M059J (cell line): Measurements from ENCODE around the gene AGAP1. TPM values are rescaled to one million over a fixed set of nuclear protein-coding genes. Genes with fewer than 3 reads are reported as not detected.

Source experiments
- DNase-seq: peaks from one replicate; pipeline ENCODE4 v3.0.0-alpha.2; 2012; ENCODE audit warnings: low read depth
- total RNA-seq: library from RNA; depleted of rRNA; stranded (reverse); fragments of >200 nt; shearing (Covaris generic); gene quantifications from 2 replicates; pipeline ENCODE4 v1.2.3, GENCODE V29; 2014

The AGAP1 gene
- total RNA-seq, 1 experiment from 2014 or later, result 8.7 TPM

DNA sequence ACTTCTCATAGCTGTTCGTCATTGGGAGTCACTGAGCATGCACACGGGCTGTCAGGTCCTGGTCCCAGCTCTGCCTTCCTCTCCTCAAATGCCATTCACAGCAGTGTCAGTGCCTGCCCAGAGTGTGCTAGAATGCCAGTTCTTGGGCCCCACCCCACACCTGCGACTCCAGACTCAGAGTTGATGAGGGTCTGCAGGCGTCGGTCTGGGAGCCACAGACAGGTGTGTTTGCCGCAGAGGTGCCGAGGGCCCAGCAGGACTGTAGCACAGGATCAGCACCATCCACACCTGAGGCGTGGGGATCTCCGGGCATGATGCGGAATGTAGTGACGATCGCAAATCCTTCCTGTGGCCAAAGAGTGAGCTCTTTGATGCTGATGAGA is 56.5 kb downstream of the AGAP1 start:
- DNase-seq, result no peak

DNA sequence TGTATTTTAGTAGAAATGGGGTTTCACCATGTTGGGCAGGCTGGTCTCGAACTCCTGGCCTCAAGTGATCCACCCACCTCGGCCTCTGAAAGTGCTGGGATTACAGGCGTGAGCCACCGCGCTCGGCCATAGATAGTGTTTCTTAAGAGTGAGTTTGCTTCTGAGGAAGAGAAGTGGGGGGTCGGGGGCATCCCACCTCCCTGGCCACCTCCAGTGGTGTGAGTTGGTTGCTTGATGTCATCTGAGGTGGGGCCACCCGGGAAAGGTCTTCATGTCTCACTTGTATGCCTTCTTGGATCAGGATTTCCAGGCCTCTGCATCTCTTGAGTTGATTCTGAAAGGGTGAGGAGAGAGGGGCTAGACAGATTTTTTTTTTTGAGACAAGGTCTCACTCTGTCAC is 57.1 kb downstream of the AGAP1 start:
- DNase-seq, result no peak

DNA sequence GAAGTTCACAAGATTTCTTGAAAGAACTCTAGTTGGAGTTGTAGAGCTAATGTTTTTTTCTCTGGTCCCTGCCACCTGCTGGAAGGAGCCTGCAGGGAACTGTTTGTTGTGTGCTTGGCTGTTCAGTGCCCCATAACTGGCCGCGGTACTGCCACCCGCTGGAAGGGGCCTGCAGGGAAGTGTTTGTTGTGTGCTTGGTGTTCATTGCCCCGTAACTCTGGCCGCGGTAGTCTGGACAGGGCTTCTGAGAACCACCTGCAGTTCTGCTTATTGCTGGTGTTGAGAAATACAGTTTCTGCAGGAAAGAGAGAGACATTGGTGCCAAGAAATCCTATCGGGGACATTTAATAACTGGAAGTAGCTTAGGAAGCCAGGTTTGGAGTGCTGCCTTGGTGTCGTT is 58.1 kb downstream of the AGAP1 start:
- peak; percentile 61 for DNase-seq

DNA sequence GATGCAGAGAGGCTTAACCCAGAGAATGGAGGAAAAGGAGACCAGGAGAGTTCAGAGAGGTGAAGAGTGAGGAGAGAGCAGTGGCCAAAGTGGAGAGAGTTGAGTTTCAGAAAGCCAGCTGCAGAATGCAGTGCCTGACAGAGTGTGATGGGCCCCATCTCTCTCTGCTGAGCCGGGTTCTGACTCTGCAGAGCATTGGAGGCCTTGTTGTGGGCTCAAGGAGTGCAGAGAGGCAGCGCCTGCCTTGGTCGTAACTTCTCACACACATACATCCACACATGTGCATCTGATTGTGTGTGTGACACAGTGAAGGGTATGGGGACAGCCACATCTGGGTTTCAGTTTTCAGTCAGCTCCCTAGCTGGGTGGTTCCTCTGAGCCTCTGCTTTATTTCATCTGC is 58.8 kb downstream of the AGAP1 start:
- no peak for DNase-seq

DNA sequence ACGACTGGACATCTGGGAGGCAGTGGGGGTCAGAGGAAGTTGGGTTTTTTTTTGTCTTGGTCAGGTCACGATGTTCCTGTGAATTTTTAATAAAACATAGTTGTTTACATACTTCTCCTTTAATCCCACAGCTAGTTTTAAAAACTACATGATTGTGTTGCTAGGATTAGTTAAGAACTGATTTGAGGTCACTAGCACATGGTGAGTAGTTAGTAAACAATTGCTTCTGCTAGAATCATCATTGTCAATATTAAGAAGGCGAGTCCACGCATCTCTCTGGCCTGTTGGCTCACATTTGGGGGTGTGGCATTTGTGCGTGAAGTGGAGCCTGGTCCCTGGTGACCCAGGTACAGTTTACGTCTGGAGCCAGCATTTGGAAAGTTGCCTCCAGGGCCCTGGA is 59.4 kb downstream of the AGAP1 start:
- no peak for DNase-seq

DNA sequence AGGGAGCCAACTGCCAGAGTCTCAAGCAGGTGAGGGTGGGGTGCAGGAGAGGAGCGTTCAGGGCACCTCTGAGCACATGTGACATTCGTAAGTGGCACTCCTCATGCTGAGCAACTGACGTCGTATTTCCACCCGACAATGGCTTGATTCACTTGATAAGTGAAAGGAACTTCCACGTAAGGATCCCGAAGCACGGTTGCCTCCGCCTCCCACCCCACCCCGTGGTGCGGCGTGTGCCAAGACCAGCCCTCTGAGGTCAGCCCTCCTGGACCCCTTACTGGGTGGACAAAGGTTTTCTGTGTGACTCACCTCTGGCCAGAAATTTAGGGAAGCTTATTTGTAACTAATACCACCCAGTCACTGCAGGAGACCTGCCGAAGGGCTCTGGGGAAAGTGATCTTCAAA is 59.9 kb downstream of the AGAP1 start:
- peak; percentile 7 for DNase-seq

DNA sequence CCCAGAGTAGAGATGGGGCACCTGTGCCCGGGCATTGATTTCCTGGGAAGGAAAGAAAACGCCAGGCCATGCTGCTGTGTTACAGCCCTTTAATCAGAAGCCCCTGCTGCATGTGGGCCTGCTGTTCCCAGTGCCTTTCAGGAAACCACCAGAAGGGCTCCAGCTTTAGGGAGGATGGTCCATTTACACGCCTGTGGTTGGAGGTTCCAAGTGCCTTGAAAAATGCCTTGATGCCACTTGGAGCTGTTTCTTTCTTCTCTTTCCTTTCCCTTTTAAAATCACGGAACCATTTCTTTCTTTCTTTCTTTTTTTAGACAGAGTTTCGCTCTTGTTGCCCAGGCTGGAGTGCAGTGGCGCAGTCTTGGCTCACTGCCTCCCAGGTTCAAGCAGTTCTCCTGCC is 60.5 kb downstream of the AGAP1 start:
- DNase-seq, result no peak

DNA sequence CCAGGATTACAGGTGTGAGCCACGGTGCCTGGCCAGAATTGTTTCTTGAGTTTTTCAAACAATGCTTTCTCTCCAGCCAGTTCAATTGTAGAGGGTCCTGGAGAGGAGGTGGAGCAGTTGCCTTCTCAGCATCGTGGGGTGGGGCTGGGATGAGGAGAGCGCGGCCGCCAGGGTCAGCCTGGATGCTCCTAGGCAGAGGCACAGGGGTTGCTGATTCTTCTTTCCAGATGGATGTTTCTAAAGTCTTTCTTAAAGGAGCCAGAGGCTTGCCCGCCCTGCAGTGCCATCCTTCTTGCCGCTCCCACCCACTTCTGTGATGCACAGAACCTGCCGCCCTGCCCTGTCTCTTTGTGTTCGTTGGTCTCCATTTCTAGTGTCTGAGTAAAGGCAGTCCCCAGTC is 61.1 kb downstream of the AGAP1 start:
- no peak for DNase-seq

DNA sequence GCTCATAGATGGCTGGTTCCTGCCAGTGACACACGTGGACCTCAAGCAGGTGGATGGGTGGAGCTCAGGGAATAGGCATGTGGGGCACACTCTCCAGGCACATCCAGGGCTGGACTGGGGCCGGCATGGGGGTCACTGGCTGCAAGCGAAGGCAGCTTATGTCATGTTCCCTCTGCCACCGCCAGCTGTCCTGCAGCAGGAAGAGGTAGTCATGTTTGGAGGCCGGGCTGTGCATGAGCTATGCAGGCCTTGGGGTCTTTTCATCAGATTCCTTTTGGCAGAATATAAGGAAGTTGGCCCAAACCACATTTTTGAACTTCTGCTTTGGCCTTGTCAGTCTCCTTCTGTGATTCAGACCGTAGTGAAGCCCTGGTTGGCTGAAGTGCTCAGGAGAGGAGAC is 61.5 kb downstream of the AGAP1 start:
- DNase-seq, result no peak

DNA sequence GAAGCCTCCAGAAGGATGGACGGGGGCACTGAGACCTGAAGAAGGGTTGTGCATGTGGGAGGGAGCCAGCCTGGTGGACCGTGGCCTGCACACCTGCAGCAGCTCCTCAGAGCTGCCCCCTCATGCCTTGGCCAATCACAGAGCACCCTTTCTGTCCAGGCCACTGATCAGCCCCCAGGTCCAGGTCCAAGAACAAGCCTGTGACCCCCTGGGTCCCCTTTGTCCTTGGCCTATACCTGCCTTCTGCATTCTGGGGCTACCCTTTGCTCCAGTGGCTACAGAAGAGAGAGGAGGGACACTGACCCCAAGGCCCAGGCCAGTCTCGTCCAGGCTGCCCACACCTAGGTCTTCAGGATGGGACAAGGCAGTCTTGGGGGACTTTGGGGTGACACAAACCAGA is 62.2 kb downstream of the AGAP1 start:
- no peak for DNase-seq

DNA sequence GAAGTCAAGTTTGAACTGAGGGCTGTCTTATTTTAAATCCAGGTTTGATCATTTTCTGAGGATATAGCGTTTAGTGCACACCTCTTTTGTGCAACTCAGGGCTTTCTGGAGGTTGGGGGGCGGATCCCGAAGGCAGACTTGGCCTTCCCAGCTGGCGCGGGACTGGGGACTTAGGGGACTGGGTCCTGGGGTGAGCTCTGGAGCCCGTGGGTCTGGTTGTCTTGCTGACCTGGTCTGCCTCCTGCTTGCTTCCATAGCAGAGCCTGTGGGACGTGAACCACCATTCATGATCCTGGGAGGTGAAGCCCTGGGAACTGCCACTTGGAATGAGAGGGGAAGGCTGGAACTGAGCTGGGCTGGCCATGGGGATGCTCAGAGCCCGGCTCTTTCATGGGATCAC is 63.1 kb downstream of the AGAP1 start:
- no peak for DNase-seq

DNA sequence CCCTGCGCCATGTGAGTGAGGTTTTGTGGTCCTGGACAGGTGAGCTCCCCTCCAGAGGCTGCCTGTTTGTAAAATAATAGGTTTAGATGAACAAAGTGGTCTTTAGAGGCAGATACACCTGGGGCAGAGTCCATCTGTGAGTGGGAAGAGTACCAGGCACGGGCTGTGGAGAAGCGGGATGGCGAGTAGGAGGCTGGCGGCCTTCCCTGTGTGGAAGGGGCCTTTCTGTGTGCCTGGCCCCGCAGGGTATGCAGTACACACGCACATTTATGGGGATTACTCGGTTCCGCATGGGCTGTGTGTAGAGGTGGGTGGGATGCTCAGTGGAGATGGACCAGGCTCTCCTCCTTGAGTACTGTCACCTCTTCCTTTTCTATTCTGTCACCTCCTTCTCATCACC is 64.1 kb downstream of the AGAP1 start:
- DNase-seq, result no peak

DNA sequence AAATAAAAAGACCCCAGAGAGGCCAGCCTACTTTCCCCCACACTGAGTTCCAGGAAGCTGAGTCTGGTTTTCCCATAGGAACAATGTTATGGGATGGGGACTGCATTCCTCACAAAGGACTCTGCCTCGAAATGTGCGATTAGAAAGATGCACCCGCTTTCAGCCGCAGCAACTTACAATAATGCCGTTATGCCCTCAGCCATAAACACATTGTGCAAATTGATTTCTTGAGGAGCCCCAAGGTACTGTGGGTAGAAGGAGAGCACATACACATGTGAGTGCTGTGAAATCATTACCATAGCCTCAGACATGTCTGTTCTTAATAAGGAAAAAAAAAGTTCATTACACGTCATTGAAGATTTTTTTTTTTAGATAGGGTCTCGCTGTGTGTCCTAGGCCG is 64.7 kb downstream of the AGAP1 start:
- no peak for DNase-seq

DNA sequence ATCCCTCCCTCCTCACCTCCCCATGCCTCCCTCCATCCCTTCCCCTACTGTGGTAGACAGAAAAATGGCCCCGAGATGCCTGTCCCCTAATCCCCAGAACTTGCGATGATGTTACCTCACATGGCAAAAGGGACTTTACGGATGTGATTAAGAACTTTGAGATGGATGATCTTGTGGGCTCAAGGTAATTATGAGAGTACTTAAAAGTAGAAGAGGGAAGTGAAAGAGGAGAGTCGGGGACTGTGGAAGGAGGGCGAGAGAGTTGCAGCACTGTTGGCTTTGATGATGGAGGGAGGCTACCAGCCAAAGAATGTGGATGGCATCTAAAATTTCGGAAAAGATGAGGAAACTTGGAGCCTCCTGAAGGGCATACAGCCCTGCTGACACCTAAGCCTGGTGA is 66.5 kb downstream of the AGAP1 start:
- no peak for DNase-seq

DNA sequence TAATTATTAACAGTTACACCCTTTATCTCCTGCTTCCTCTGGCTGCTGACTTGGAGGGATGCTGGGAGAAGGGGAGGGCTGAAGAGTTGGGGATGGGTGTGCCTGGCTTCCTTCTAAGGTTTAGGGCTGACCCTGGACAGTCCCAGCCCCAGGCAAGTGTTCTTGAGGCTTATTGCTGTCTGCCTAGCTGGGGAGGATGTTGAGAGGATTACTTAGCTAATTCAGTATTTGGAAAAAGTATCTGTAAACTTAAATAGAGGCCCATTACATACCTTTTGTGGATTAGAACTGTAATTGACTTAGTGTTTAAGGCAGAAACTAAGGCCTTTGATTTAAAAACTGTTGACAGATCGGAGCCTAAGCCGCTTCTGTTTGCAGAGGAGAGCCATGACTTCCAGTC is 67.6 kb downstream of the AGAP1 start:
- DNase-seq, result no peak

DNA sequence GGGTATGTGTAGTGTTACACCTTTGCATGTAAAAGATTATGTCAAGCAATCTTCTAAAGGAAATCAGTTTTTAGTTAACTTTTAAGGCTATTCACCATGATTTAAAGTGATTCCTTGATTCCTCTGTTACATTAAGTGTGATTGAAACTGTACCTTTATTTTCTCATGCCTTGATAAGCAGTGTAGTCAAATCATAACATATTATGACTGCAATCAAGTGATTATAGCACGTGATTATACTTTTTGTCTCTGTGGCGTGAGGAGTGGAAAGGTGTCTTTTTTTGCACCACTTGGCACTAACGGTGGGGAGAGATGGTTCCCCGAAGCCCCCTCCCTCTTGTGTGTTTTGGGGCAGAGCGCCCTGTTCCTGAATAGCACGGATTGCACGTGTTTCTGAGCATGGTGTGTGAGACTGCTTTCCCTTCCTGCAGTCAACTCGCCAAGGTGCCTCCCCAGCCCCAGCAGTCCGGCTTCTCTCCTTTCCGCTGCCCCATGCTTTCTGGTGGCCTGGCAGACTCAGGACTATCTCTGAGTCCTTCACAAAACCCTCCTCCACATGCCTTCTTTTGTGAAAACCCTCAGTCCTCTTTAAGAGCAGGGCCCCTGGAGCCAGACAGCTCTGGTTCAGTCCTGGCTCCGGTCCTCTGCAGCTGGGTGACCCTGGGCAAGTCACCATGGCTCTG is 68.4 kb downstream of the AGAP1 start:
- DNase-seq, result no peak

DNA sequence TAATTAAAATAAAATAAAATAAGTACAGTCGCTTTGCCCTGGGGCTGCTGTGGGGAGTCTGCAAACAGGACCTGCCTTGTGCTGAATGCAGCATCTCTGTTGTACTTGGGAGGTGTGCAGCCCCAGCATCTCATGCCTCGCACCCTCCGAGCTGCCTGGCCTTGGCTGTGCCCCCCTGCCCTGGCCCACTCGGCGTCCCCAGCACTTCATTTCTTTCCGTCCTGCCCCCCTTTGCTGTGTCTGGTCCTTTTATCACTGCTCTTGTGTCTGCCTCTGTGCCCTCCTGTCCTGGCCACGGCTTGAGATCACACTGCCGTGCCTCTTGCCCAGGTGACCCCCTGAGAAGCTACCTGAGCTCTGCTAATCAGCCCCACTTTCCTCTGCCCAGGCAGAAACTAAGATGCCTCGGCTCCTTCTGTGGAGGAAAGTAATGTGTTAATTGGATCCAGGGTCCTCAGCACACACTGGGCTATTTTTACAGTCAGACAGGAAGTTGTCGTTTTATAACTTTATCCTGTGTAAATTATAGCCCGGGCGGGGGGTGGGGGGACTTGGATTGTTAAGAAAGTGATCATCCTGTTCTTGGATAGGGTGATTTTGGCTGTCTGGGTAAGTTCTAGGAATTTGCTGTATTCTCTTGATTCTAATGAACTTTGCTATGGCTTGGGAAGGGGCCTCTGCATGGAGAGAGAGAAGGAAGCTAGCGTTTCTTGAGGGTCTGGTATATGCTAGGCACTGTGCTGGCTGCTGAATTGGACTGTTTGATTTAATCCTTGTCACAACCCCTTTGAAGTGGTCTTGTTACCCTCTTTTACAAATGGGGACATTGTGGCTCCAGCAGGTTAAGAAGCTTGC is 69.4 kb downstream of the AGAP1 start:
- no peak for DNase-seq

DNA sequence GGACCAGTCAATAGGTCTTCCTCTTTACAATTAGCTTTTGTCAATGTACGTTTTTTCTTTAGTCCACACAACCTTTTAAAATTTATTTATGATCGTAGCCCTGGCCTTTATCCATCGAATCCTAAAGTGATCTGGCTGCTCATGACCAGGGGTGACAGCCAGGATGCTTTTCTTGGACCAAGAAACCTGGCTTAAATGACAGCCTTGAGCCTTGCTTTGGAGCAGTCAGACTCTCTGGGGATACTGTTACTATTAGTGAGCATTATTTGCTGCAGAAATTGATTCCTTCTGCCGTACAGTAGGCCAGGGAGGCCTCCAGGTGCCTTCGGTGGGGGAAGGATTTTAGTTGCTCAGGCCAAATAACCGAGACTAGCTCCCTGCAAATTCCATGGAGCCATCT is 70.2 kb downstream of the AGAP1 start:
- DNase-seq, result no peak

DNA sequence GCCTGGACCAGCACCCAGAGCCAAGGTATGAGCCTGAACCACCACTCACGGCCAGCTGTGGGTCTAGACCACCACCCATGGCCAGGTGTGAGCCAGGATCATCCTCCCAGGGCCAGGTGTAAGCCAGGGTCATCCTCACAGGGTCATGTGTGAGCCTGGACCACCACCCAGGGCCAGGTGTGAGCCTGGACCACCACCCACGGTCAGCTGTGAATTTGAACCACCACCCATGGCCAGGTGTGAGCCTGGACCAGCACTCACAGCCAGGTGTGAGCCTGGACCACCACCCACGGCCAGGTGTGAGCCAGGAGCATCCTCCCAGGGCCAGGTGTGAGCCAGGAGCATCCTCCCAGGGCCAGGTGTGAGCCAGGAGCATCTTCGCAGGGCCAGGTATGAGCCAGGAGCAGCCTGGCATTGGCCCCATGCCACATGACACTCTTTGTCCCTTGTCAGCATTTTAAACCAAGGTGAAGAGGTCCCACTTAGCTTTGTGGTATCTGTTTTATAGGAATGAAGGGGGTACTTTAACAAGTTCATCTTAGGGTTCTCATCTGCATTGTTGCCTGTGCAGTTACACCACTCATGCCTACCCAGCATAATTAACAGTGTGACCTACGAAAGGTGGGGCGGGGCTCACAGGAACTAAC is 71.2 kb downstream of the AGAP1 start:
- no peak for DNase-seq

DNA sequence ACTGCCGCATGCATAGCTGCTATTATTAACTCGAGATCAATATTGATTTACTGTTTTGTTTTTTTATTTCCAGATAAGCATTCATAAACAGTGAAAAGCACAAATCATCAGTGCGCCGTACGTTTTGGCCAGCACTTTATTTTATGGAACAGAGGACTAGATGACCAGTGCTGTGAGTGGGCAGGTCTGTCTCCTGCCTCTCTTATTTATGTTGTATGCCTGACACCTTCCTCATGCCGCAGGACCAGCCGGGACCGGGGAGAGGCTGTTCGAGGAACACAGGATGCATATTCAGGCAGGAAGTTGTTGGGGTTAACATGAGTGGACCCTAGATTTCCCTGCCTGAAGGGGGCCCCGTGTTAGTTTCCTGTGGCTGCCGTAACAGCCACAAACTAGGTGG is 72.6 kb downstream of the AGAP1 start:
- no peak for DNase-seq

DNA sequence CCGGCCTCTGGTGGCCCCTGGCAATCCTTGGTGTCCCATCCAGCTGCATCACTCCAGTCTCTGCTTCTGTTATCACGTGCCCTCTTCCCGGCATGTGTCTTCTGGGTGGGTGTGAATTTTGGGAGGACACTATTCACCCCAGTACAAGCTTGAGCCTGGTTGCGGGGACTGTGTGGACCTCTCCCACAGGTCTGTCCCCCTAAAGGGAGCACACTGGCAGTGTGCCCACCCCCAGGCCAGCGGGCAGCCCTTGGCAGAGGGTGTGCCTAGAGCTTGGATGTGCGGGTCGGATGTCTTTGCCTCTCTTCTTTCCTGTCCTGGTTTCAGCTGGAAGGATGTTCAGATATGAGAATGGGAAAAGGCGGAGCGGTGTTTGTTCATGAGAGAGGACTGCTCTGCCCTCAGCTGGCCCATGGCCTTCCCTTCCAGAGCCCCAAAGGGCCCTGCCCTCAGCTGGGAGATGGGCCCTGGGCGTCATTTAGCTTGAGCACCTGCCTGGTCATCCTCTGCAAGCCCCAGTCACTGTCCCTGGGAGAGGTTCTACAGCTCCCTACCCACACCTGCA is 73.2 kb downstream of the AGAP1 start:
- no peak for DNase-seq

DNA sequence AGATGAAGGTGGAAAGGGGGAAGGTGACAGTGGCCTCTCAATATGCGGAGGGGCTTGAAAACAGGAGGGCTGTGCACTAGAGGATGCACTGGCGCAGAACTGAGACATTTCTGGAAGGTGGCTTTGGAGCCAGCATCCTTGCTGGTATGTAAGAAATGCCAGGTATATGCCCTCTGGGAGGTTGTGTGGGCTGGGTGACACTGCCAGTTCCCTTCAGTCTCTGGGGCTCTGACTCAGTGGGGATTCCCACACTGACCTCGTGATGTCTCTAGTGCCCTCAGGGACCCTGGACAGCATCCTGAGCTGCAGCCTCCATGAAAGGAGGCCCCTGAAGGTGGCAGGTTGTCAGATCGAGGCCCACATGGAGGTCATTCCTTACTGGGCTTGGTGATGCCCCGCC is 74.0 kb downstream of the AGAP1 start:
- peak; percentile 31 for DNase-seq

DNA sequence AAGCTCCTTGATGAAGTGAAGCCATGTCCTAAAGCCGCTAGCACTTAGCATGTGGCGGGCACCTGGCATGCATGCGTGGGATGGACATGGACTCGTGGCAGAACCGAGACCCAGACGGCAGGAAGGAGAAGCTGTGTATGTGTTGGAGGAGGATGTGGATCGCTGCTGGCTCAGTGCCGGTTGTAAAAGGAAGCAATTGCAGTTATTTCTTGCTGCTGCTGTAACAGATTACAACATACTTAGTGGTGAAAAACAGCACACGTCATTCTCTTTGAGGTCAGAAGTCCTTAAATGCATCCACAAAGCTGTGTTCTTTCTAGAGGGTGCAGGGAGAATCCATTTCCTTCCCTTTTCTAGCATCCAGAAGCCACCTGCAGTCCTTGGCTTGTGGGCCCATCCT is 74.6 kb downstream of the AGAP1 start:
- DNase-seq, result no peak
